Thyroid gland (tissue), 4 donors: ENCODE measurements around the gene ASIC3. TPM values are rescaled to one million over a fixed set of nuclear protein-coding genes. Genes with fewer than 3 reads are reported as not detected.
"Not testable (repeated sequence)": the region's sequence is repeated elsewhere in the genome, so short reads cannot be mapped to it uniquely, and the experiment has no call there.

Source experiments
- DNase-seq, 2 donors: peaks; one replicate each; pipeline ENCODE4 v3.0.0-alpha.2; 2019
- H3K27ac ChIP-seq, 3 donors: fragments of 200-600 bp; sonication (generic); 1 replicate in 2 of 3; 2 replicates in 1 of 3; pipeline ENCODE4 v1.5.1; 2016 to 2019; ENCODE audit warnings: mild to moderate bottlenecking in 1 of 3, moderate library complexity in 1 of 3
- H3K27me3 ChIP-seq: fragments of 200-600 bp; sonication (generic); one replicate; pipeline ENCODE4 v1.5.1; 2019
- H3K36me3 ChIP-seq, 2 donors: fragments of 200-600 bp; sonication (generic); one replicate each; pipeline ENCODE4 v1.5.1; 2016 to 2019
- H3K4me1 ChIP-seq, 2 donors: fragments of 200-600 bp; sonication (generic); one replicate each; pipeline ENCODE4 v1.5.1; 2017 to 2019
- H3K4me3 ChIP-seq, 3 donors: fragments of 200-600 bp; sonication (generic); replicated peaks in 1 of 3; 1 replicate in 2 of 3; 2 replicates in 1 of 3; pipeline ENCODE4 v1.5.1; 2016; ENCODE audit warnings: mild to moderate bottlenecking in 1 of 3
- H3K9me3 ChIP-seq: fragments of 200-600 bp; sonication (generic); one replicate; pipeline ENCODE4 v1.5.1; 2017
- CTCF ChIP-seq, 6 experiments: fragments of 200-600 bp in 3 of 6; fragments of 450-650 bp in 3 of 6; sonication (generic) in 3 of 6; IDR thresholded peaks; one replicate each; pipeline ENCODE4 v1.5.1; 2016 to 2019; ENCODE audit warnings: antibody characterized with exemption in 6 of 6, mild to moderate bottlenecking in 2 of 6, inconsistent platforms in 1 of 6, moderate library complexity in 1 of 6
- POLR2A ChIP-seq, 2 donors: fragments of 450-650 bp; IDR thresholded peaks; one replicate each; pipeline ENCODE4 v1.6.1; 2017; ENCODE audit warnings: antibody characterized with exemption in 2 of 2, mild to moderate bottlenecking in 2 of 2, moderate library complexity in 1 of 2
- WGBS, 2 donors: methylation state at CpG; one replicate each; pipeline ENCODE4 v1.1.5; 2017; 5-methylcytosine and 5-hydroxymethylcytosine counted together
- intact Hi-C: fragments of 100-400 bp; cut with DNase I; formaldehyde crosslinking; loops from one replicate; pipeline ENCODE4 v1.15.1; 2023
- total RNA-seq, 4 donors: library from RNA; depleted of rRNA; stranded (reverse); fragments of >200 nt; gene quantifications; one replicate each; pipeline ENCODE4 v1.2.3, GENCODE V29; 2016

The ASIC3 gene
- total RNA-seq, 4 donors from 2014 or later = 1.2 to 2.6 (median 1.5) TPM; not detected in 1

- intact Hi-C loops = no loop called here
- 14 to 35% methylated on average over 5 to 15 of the region's 18 CpGs for WGBS, 2 donors
- Histone ChIP-seq H3K9me3 (no peaks in the 10 kb centered on the region), H3K4me3 (no peak overlapping the region), H3K36me3 (no peaks in the 10 kb centered on the region), H3K27me3 (peaks cover 4% of the 10 kb centered on the region), H3K27ac (no peak overlapping the region), H3K4me1 (peaks cover 7 to 33% of the 10 kb centered on the region in 2 donors)
- peak in 1 of 2 donors; percentile 27 for DNase-seq
- TF ChIP-seq CTCF (IDR thresholded peaks at IDR 0.05) (no peak), POLR2A (IDR thresholded peaks at IDR 0.05) (no peak)
Observed at GRCh38 chr7:151010307-151011096, 37.8 kb upstream of the ASIC3 start.

- intact Hi-C loops = no loop called here
- DNase-seq = no peak
- TF ChIP-seq CTCF (IDR thresholded peaks at IDR 0.05) = no peak
- TF ChIP-seq POLR2A (IDR thresholded peaks at IDR 0.05) = no peak
- Histone ChIP-seq H3K36me3 (no peaks in the 10 kb centered on the region), H3K27me3 (peaks cover 4% of the 10 kb centered on the region), H3K9me3 (no peaks in the 10 kb centered on the region), H3K4me3 (no peak overlapping the region), H3K4me1 (peaks cover 7 to 33% of the 10 kb centered on the region in 2 donors), H3K27ac (no peak overlapping the region)
- 70% methylated on average over 1 of the region's 1 CpG; no CpG with 5 or more reads in 1 of the 2 donors for WGBS, 2 donors
Observed at GRCh38 chr7:151011097-151011409, 37.3 kb upstream of the ASIC3 start.

GRCh38 chr7:151011616-151012015, 36.7 kb upstream of the ASIC3 start:
- DNase-seq, H3K9me3 ChIP-seq, H3K36me3 ChIP-seq, H3K4me3 ChIP-seq, H3K27ac ChIP-seq, H3K27me3 ChIP-seq, intact Hi-C loops: not testable (repeated sequence)
- 89 to 90% methylated on average over 12 of the region's 12 CpGs for WGBS, 2 donors
- peaks cover 7 to 33% of the 10 kb centered on the region in 2 donors for H3K4me1 ChIP-seq

GRCh38 chr7:151012031-151012692, 36.2 kb upstream of the ASIC3 start:
- intact Hi-C loops = no loop called here
- H3K9me3 ChIP-seq = no peaks in the 10 kb centered on the region
- no peak for DNase-seq
- no peak overlapping the region for H3K27ac ChIP-seq
- peaks cover 4% of the 10 kb centered on the region for H3K27me3 ChIP-seq
- WGBS, 2 donors = 61 to 78% methylated on average over 6 of the region's 6 CpGs
- no peaks in the 10 kb centered on the region for H3K36me3 ChIP-seq
- TF ChIP-seq CTCF (IDR thresholded peaks at IDR 0.05) (no peak), POLR2A (IDR thresholded peaks at IDR 0.05) (no peak)
- no peak overlapping the region for H3K4me3 ChIP-seq
- H3K4me1 ChIP-seq = peaks cover 7 to 33% of the 10 kb centered on the region in 2 donors

GRCh38 chr7:151012911-151013347, 35.4 kb upstream of the ASIC3 start:
- Histone ChIP-seq H3K27me3 (peaks cover 4% of the 10 kb centered on the region), H3K4me1 (peaks cover 7 to 36% of the 10 kb centered on the region in 2 donors), H3K4me3 (no peak overlapping the region), H3K9me3 (no peaks in the 10 kb centered on the region), H3K36me3 (no peaks in the 10 kb centered on the region), H3K27ac (no peak overlapping the region)
- DNase-seq = no peak
- intact Hi-C loops = no loop called here
- WGBS, 2 donors = 30 to 37% methylated on average over 15 to 17 of the region's 23 CpGs
- peak in 3 of 6 experiments; percentile 9 to 32 (median 17) for TF ChIP-seq CTCF (IDR thresholded peaks at IDR 0.05)
- no peak for TF ChIP-seq POLR2A (IDR thresholded peaks at IDR 0.05)
